Skin of body (tissue), 2 donors: Measurements from ENCODE around the gene BCL2L1. TPM values are rescaled to one million over a fixed set of nuclear protein-coding genes. Genes with fewer than 3 reads are reported as not detected.
"Not testable (repeated sequence)": the region's sequence is repeated elsewhere in the genome, so short reads cannot be mapped to it uniquely, and the experiment has no call there.

Experiments used
- DNase-seq: peaks from one replicate; lab custom pipeline; 2025; lab: John Stamatoyannopoulos, UW
- total RNA-seq: library from RNA; depleted of rRNA; stranded (reverse); fragments of >200 nt; gene quantifications from one replicate; pipeline ENCODE4 v1.2.3, GENCODE V29; 2014

Gene BCL2L1
- total RNA-seq, 1 donor from 2014 or later: 56.4 TPM

GRCh38 chr20:31677553-31678260 is 45.0 kb downstream of the BCL2L1 start:
- DNase-seq: no peak

- no peak for DNase-seq
These were observed 46.1 kb downstream of the BCL2L1 start for GRCh38 chr20:31676609-31676989.

DNA sequence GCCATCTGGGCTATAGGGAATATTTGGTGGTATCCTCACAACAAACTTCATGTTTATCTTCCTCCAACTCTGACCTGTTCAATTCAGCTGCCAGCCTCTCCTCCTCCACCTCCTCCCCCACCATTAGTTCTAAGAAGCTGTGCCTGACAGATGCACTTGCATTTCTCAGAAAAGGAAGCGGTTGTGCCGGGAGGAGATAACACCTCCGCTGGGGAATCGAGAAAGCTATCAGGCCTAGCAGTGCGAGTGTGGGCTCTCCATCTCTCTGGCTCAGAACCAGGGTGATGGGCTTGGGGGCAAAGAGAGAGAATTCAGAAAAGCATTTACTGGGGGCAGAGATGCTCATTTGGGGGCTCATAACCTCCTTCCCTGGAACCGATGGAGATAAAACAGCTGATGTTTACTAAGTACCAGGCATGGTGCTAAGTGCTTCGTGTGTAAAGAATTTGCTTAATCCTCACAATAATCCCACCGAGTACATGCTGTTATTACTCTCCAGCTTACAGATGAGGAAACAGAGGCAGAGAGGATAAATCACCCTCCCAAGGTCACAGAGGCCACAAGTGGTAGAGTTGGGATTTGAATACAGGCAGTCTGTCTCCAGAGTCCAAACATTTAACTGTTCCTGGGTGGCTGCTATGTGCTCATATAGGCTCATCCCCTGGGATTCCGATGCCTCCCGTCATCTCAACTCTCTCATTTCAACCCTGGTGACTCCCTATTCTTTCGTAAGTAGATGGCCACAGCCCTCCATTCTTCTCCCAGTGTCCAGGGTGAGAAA is 46.6 kb downstream of the BCL2L1 start:
- DNase-seq: no peak

GRCh38 chr20:31674895-31675827 is 47.5 kb downstream of the BCL2L1 start:
- no peak for DNase-seq

GRCh38 chr20:31673943-31674463 is 48.7 kb downstream of the BCL2L1 start:
- DNase-seq: no peak

DNA sequence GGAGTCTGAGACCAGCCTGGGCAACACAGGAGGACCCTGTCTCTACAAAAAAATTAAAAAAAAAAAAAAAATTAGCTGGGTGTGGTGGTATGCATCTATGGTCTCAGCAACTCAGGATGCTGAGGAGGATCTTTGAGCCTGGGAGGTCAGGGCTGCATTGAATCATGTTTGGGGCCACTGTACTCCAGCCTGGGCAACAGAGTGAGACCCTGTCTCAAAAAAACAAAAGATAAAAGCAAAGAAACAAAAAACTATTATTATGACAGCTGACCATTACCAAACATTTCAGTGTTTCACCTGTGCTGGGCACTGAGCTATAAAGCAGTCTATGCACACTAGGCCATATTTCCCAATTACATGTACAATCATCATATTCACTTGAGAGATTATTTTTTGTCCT is 49.2 kb downstream of the BCL2L1 start:
- no peak for DNase-seq

DNA sequence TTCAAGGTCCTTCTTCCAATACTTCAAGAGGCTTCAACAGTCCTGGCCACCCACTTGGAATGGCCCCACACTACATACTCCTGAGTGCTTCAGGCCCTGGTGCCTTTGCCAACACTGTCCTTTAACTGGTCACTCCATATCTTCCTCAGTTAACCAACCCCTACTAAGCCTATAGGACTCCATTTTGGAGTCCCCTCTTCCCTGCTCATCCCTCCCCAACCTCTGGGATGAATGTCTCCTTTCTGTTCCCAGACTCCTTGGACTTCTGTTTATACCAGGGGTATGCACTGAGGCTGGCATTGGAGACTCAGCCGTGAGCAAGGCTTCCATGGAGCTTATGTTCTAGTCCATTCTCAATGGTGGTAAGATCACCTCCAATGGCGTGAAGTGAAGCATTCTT is 51.3 kb downstream of the BCL2L1 start:
- no peak for DNase-seq

DNA sequence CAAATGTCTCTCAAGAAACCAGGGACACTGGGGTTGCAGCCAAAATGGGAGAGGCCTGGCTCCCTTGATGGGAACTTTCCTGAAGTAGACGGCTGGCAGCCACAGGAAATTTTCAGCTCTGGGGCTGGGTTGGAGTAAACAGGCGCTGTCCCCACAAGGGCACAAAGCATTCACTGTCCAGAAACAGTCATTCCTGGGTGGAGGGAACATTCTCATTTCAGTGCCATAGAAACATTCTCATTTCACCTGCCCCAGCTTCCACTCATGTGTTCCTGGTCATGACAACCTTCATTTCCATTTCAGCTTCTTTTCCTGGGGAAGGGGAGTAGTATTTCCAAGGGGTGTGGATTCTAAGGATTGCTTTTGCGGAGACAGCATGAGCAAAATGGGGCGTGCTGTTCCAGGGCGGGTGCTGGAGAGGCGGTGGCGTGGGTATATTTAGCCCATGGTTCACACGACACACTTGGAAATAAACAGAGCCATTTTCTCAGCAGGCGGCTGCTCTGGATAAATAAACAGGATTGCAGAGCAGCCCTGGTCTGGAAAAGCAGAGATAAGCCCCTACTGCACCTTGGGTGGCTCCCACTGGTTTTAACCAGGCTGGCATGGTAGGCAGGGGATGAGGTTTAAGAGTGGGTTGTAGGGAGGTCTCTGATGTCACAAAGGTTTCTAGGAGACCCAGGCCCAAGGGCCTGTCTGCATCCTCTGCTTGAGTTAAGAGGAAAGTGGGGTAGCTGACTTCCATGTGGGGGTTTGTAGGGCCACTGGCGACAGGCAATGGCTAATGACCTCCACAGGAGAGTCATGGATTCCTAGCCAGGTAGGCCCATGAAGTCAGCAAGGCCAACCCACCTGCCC is 52.1 kb downstream of the BCL2L1 start:
- DNase-seq: no peak

DNA sequence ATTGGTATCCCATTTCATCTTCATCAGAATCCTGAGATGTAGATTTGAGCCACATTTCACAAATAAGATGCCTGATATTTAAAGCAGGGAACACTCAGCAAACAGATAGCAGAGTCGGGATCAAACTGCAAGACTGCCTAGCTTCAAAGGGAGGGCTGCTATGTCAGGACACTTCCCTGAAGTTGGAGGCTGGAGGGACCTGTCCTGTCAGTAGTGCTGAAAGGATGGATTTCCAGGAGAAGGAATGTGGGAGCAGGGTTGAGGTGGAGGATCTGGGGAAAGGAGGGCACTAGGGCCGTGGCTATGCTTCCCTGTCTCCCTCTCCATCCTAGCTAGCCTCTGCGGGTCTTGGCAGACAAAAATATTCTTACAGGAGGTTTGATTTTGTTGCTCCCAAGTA is 52.8 kb downstream of the BCL2L1 start:
- no peak for DNase-seq

DNA sequence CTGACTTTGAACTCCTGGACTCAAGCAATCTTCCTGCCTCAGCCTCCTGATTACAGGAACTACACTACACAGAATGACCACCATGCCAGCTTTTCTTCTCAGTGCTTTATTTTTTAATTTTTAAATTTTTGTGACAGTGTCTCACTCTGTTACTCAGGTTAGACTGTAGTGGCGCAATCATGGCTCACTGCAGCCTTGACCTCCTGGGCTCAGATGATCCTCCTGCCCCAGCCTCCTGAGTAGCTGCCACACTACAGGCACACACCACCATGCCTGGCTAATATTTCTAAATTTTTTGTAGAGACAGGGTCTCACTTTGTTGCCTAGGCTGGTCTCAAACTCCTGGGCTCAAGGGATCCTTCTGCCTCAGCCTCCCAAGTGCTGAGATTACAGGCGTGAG is 53.7 kb downstream of the BCL2L1 start:
- not testable (repeated sequence) for DNase-seq

DNA sequence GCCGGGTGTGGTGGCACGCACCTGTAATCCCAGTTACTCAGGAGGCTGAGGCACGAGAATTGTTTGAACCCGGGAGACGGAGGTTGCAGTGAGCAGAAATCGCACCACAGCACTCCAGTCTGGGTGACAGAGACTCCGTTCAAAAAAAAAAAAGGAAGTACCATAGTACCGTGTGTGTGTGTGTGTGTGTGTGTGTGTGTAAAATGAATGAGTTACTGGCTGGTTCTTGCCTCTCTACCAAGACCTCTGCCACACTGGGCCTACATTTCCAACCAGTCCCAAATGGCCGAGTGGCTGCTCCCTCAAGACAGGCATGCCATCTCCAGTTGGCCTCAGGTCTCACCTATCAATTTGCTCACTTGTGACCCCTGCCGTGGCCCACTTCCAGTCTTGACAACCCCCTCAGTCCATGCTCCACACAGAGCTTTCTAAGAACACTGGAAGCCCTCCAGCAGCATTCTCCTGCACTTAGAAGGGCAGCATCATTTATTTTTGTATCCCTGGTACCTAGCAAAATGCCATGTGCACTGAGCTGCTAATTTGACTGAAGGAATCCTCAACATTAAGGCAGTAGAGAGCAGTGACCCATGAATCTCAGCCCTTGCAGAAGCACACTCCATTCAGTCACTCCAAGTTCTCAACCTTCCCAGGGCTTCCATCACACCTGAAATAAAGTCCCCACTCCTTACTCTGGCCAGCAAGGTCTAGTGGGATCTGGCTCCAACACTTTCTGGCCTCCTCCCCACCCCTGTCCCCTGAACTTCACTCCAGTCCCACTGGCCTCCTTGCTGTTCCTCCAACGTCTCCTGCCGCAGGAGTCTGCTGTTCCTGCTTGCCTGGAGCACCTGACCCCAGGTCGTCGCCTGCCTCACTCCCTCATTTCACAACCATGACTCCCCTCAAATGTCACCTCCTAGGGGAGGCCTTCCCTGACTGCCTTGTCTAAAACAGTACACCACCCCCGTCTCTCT is 55.1 kb downstream of the BCL2L1 start:
- DNase-seq: no peak

DNA sequence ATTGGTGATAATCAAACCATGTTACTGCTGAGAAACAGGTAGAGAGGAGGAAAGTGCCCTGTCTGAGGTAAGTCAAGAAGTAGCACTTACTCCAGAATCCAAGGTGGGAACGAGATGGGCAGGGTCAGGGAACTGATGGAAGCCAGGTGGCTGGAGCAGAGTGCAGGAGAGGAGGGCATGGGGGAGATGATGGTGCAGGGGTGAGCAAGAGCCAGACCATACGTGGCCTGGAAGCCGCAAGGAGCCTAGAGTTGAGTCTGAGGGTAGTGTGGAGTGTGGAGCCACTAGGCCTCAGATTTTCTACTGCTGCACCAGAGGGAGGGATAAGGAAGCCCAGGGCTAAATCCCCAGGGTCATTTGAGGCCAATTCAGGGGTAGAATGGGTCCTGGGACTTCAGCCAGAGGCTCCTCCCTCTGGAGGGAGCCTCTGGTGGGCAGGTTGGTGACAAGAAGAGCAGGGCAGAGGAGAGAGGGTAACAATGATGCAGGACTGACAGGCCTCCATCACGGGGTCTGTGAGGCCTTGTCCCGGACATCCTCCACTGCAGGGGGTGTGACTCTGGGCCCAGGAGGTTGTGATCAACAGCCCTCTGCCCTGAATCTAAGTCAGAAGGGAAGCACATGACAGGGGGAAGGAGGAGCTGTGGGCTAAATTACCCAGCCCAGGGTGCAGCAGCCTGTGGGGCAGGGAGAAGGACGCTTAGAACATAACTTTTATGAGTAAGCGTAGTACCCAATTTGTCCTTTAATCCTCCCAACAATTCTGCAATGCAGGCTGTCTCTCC is 56.2 kb downstream of the BCL2L1 start:
- no peak for DNase-seq

GRCh38 chr20:31665753-31666152 is 56.9 kb downstream of the BCL2L1 start:
- no peak for DNase-seq

DNA sequence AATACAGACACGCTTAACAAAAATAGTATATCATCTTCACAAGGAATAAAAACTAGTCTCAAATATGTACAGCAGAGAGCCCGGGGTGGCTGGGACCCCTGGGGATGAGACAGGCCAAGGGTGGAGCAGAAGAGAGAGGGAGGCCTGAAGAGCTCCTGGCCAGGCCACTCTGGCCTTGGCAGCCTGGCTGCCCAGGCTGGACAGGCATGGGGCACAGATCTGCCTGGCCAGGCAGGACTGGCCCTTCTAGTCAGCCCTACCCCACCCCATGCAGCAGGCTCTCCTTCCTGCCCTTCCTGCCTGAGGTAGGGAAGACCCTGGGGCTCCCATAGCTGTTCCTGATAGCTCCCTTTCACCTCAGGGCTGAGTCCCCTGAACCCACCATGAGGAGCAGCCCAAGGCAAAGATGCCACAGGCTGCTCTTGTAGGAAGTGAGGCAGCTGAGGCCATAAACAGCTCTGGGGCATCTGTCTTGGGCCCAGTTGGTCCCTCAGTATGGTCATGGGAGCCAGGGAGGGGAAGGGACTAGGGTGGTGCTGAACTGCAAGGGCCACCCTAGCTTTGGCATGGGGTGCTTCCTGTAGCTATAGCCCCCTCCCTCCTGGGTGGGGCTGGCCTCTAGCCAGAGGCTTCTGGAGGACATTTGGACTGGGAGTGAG is 57.8 kb downstream of the BCL2L1 start:
- no peak for DNase-seq

DNA sequence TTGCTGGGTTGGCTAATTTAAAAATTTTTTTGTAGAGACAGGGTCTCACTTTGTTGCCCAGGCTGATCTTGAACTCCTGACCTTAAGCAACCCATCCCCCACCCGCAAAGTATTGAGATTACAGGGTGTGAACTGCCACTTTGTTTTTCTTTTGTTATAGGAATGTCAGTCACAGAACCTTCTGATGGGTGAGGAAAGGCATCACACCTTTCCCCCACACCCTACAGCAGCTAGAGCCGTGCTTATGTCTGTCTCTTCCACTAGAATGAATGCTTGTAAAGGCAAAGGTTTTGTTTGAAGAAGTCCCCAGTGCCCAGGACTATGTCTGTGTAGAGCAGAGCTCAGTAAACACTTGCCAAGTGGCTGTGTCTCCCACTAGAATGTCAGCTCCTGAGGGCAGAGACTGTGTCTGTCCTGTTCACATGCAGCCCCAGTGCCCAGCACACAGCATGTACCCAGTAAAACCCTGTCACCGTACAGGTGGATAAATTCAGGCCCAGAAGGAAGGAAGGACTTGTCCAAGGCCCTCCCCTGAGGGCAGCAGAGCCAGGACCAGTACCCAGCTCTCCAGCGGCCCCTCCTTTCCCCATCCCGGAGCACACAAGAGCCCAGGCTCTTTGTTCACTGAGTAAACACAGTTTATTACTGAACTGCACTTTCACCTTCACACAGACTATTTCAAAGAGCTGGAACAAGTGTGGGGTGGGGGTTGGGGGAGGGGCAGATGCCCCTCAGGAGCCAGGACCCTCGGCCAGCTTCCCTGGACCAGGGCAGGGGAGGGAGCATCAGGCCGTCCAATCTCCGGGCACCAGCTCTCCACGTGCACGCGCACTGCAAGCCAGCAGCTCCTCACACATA is 58.6 kb downstream of the BCL2L1 start:
- DNase-seq: no peak

GRCh38 chr20:31663524-31663837 is 59.2 kb downstream of the BCL2L1 start:
- no peak for DNase-seq

DNA sequence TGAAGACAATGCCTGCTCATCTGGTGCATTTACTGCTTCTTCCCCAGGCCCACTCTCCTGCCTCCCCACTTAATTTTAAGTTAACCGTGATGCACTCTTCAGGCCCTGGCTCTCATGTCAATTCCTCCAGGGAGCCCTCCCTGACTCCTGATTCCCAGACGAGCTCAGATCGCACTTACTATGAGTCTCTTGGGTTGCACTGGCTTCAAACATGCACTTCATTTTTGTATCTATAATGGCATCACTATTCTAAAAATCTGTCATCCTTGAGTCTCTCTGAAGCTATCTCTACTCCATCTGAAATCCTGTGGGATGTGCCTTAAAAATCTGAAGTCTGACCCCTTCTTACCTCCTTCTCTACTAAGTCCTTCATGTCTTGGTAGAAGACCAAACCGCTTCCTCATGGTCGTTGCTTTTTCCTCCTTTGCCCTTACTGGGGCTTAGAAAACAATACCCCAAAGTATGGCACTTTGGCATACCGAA is 60.3 kb downstream of the BCL2L1 start:
- DNase-seq: no peak
